Endothelial cell of umbilical vein (primary cell): ENCODE results near the gene ARID2. TPM values are rescaled to one million over a fixed set of nuclear protein-coding genes. Genes with fewer than 3 reads are reported as not detected.

Experiments used
- BruUV-seq: library from RNA; stranded (reverse); fragments of 400-500 nt; replicated peaks from 2 replicates; lab custom pipeline; 2021; lab: Mats Ljungman, UMichigan
- CTCF ChIA-PET: fragments of 300-600, 350-600 bp; sonication (Branson Sonifier 250); formaldehyde crosslinking; loops from one replicate; lab custom pipeline; 2021; ENCODE audit warnings: antibody characterized with exemption, inconsistent platforms; lab: Charles Lee
- POLR2A ChIA-PET: fragments of 300-600, 350-600 bp; sonication (Branson Sonifier 250); formaldehyde crosslinking; loops from one replicate; lab custom pipeline; 2021; ENCODE audit warnings: antibody characterized with exemption, inconsistent platforms; lab: Charles Lee
- DNase-seq: peaks from one replicate; pipeline ENCODE4 v3.0.0-alpha.2; 2011; ENCODE audit warnings: low read depth, low spot score
- FAIRE-seq: peaks from 2 replicates; lab custom pipeline; 2011; peaks lifted over from hg19 to GRCh38; lab: Jason Lieb, UNC
- H2AFZ ChIP-seq: 2 replicates; pipeline ENCODE4 v1.6.0; 2012; ENCODE audit warnings: low read depth, low read length, control low read depth, inconsistent platforms
- H3K27ac ChIP-seq: 2 replicates; pipeline ENCODE4 v1.5.1; 2011; ENCODE audit warnings: low read depth, mild to moderate bottlenecking, control low read depth, low read length, moderate library complexity; ENCODE audit not compliant: insufficient read depth
- H3K27me3 ChIP-seq, 2 experiments: 2 replicates each; pipeline versions ENCODE4 v1.6.0 to v1.6.1; 2011; ENCODE audit warnings: low read length in 2 of 2, mixed read lengths in 1 of 2; ENCODE audit not compliant: control insufficient read depth in 2 of 2, insufficient read depth in 2 of 2
- H3K36me3 ChIP-seq, 2 experiments: 2 replicates in 1 of 2; 3 replicates in 1 of 2; pipeline ENCODE4 v1.5.1; 2011; ENCODE audit warnings: low read length in 2 of 2, mild to moderate bottlenecking in 1 of 2, moderate library complexity in 1 of 2; ENCODE audit not compliant: control insufficient read depth in 2 of 2, insufficient read depth in 2 of 2; ENCODE audit errors: extremely low read depth in 1 of 2
- H3K4me1 ChIP-seq: 3 replicates; pipeline ENCODE4 v1.5.1; 2011; ENCODE audit warnings: mild to moderate bottlenecking, low read length; ENCODE audit not compliant: control insufficient read depth, insufficient read depth; ENCODE audit errors: extremely low read depth
- H3K4me2 ChIP-seq: 2 replicates; pipeline ENCODE4 v1.6.1; 2011; ENCODE audit warnings: low read length, control low read depth, mixed read lengths; ENCODE audit not compliant: insufficient read depth
- H3K4me3 ChIP-seq, 3 experiments: fragments of 200-600 bp in 1 of 3; sonication (generic), shearing (Covaris generic) in 1 of 3; replicated peaks in 1 of 3; 2 replicates each; pipeline ENCODE4 v1.5.1; 2011 to 2016; ENCODE audit warnings: control low read depth in 3 of 3, low read length in 3 of 3, mild to moderate bottlenecking in 2 of 3, inconsistent platforms in 1 of 3, low read depth in 1 of 3, moderate library complexity in 1 of 3; ENCODE audit not compliant: insufficient read depth in 1 of 3
- H3K79me2 ChIP-seq: 2 replicates; pipeline ENCODE4 v1.6.0; 2012; ENCODE audit warnings: low read length, inconsistent platforms; ENCODE audit not compliant: control insufficient read depth, insufficient read depth
- H3K9ac ChIP-seq: replicated peaks from 2 replicates; pipeline ENCODE3; 2011; ENCODE audit warnings: low read length, control low read depth; ENCODE audit not compliant: insufficient read depth; ENCODE audit errors: extremely low read depth
- H3K9me1 ChIP-seq: replicated peaks from 3 replicates; pipeline ENCODE4 v1.6.0; 2011; ENCODE audit warnings: mild to moderate bottlenecking, low read length; ENCODE audit not compliant: control insufficient read depth, insufficient read depth; ENCODE audit errors: extremely low read depth
- H3K9me3 ChIP-seq: replicated peaks from 2 replicates; pipeline ENCODE4 v1.5.1; 2012; ENCODE audit warnings: low read length, inconsistent platforms; ENCODE audit not compliant: control insufficient read depth, insufficient read depth
- H4K20me1 ChIP-seq: replicated peaks from 2 replicates; pipeline ENCODE3; 2011; ENCODE audit warnings: mild to moderate bottlenecking, low read length; ENCODE audit not compliant: control insufficient read depth, insufficient read depth; ENCODE audit errors: extremely low read depth
- EZH2 ChIP-seq: IDR thresholded peaks from 2 replicates; pipeline ENCODE4 v1.6.1; 2012; ENCODE audit warnings: borderline replicate concordance, low read depth, mild to moderate bottlenecking, moderate library complexity, low read length, inconsistent platforms; ENCODE audit not compliant: severe bottlenecking
- FOS ChIP-seq: IDR thresholded peaks from 2 replicates; pipeline ENCODE4 v1.6.1; 2011; ENCODE audit warnings: mild to moderate bottlenecking, low read length, moderate library complexity, borderline replicate concordance; ENCODE audit not compliant: insufficient read depth
- GATA2 ChIP-seq: IDR thresholded peaks from 2 replicates; pipeline ENCODE4 v1.7.0; 2011; ENCODE audit warnings: low read depth, mild to moderate bottlenecking, moderate library complexity, mixed read lengths, low read length; ENCODE audit not compliant: insufficient read length, insufficient read depth
- JUN ChIP-seq: IDR thresholded peaks from 2 replicates; pipeline ENCODE4 v1.6.1; 2011; ENCODE audit warnings: borderline replicate concordance, low read depth; ENCODE audit not compliant: insufficient read length, insufficient read depth
- MYC ChIP-seq: IDR thresholded peaks from one replicate; pipeline ENCODE4 v1.6.1; 2011; ENCODE audit warnings: mild to moderate bottlenecking, low read depth, low read length
- POLR2A ChIP-seq: IDR thresholded peaks from 2 replicates; pipeline ENCODE4 v1.6.1; 2012; ENCODE audit warnings: low read depth, mild to moderate bottlenecking, control low read depth, low read length
- POLR2AphosphoS5 ChIP-seq: IDR thresholded peaks from 2 replicates; pipeline ENCODE4 v1.6.1; 2012; ENCODE audit warnings: low read depth, mild to moderate bottlenecking, control low read depth, low read length, moderate library complexity; ENCODE audit not compliant: insufficient read depth
- dilution Hi-C: fragments of 300-500 bp; cut with MboI; formaldehyde crosslinking; loops from one replicate; pipeline ENCODE4 v1.15.0; 2019; ENCODE audit warnings: low sequenced_read_pairs; ENCODE audit not compliant: extremely low pct_ligation_motif_present
- intact Hi-C: fragments of 100-400 bp; cut with micrococcal nuclease; formaldehyde crosslinking; loops from one replicate; pipeline ENCODE4 v1.10.0; 2022
- polyA plus RNA-seq, 4 experiments: library from polyadenylated mRNA; depleted of rRNA in 3 of 4; stranded (reverse) in 3 of 4; unstranded in 1 of 4; fragments of >200 nt; gene quantifications; 2 replicates each; pipeline versions ENCODE4 v1.2.1 to v1.2.3, GENCODE V29; 2011 to 2012; ENCODE audit warnings: missing spikeins in 1 of 4
- total RNA-seq: library from RNA; stranded (reverse); gene quantifications from 2 replicates; pipeline ENCODE4 v1.2.3, GENCODE V29; 2021
- TF ChIP-seq, protein P1 (sequence below), 2 donors: IDR thresholded peaks; 1 replicate in 1 of 2; 2 replicates in 1 of 2; pipeline ENCODE4 v1.5.1; 2011; ENCODE audit warnings: low read length in 2 of 2, mild to moderate bottlenecking in 2 of 2, moderate library complexity in 2 of 2, control low read depth in 1 of 2, inconsistent platforms in 1 of 2, low read depth in 1 of 2; ENCODE audit not compliant: insufficient read depth in 1 of 2; ENCODE audit errors: extremely low read depth in 1 of 2
- TF ChIP-seq, protein P2 (sequence below): IDR thresholded peaks from 2 replicates; pipeline ENCODE4 v1.6.1; 2011; ENCODE audit not compliant: insufficient read depth, insufficient read length

The ARID2 gene
- total and polyA plus RNA-seq, 2 donors (not counting 3 experiments of a cell fraction or from before 2014, with no cell fraction given) = 10.8 to 26.7 TPM

DNA sequence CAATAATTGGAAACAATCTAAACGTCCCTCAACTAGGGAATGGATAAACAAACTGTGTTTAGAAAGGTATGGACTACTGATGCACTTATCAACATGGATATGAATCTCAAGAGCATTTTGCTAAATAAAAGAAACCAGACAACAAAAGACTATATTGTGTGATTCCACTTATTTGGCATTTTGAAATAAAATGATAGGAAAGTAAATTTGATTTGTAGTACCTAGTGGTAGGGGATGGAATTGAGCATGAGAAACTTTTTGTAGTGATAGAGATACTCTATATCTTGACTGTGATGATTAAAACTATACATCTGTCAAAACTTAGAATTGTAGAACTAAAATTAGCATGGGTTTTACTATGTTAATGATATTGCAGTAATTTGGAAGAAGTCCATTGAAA lies 87.1 kb downstream of the ARID2 start:
- POLR2A ChIA-PET = no interaction called here
- H3K9ac ChIP-seq = no peak overlapping the region
- no TSS peak for BruUV-seq

More for the DNA sequence above, 87.1 kb downstream of the ARID2 start:
- no peak for TF ChIP-seq JUN
- TF ChIP-seq MYC = no peak
- TF ChIP-seq POLR2AphosphoS5 = no peak
- no peak for TF ChIP-seq FOS
- no peak for TF ChIP-seq EZH2
- TF ChIP-seq, protein P1, sequence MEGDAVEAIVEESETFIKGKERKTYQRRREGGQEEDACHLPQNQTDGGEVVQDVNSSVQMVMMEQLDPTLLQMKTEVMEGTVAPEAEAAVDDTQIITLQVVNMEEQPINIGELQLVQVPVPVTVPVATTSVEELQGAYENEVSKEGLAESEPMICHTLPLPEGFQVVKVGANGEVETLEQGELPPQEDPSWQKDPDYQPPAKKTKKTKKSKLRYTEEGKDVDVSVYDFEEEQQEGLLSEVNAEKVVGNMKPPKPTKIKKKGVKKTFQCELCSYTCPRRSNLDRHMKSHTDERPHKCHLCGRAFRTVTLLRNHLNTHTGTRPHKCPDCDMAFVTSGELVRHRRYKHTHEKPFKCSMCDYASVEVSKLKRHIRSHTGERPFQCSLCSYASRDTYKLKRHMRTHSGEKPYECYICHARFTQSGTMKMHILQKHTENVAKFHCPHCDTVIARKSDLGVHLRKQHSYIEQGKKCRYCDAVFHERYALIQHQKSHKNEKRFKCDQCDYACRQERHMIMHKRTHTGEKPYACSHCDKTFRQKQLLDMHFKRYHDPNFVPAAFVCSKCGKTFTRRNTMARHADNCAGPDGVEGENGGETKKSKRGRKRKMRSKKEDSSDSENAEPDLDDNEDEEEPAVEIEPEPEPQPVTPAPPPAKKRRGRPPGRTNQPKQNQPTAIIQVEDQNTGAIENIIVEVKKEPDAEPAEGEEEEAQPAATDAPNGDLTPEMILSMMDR (IDR thresholded peaks at IDR 0.05; ENCODE audit: extremely low read depth in 1 of 2, insufficient read depth in 1 of 2, low read depth in 1 of 2, low read length in 2 of 2) = no peak
- TF ChIP-seq GATA2 = no peak
- TF ChIP-seq, protein P2, sequence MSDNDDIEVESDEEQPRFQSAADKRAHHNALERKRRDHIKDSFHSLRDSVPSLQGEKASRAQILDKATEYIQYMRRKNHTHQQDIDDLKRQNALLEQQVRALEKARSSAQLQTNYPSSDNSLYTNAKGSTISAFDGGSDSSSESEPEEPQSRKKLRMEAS = no peak
- no peak for TF ChIP-seq POLR2A
- intact Hi-C loops = no loop called here
- no peaks in the 10 kb centered on the region for H3K9me3 ChIP-seq
- CTCF ChIA-PET = no interaction called here
- H3K9me1 ChIP-seq = peaks cover 2% of the 10 kb centered on the region
- H3K4me2 ChIP-seq = no peak overlapping the region
- H3K27ac ChIP-seq = no peak overlapping the region
- H2AFZ ChIP-seq = no peak overlapping the region
- DNase-seq (no peak), FAIRE-seq (no peak)
- no peaks in the 10 kb centered on the region for H4K20me1 ChIP-seq
- no peaks in the 10 kb centered on the region for H3K4me1 ChIP-seq
- no peaks in the 10 kb centered on the region for H3K27me3 ChIP-seq
- no peak overlapping the region for H3K4me3 ChIP-seq
- dilution Hi-C loops = no loop called here
- no peaks in the 10 kb centered on the region for H3K79me2 ChIP-seq
- no peaks in the 10 kb centered on the region for H3K36me3 ChIP-seq
